ENCODE data around the gene ADAMTS13.

Gene ADAMTS13

DNA sequence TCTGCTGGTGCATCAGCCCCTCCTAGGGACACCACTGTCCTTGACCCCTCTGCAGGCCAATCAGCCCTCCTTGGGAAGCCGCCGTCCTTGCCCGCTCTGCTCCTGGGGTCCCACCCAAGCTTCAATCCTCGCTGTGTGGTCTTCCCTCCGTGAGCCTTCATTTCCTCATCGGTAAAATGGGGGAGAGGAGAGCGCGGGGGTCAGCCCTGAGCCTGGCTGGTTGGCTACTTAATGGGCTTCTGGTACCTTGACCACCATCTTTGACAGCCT lies 69.4 kb downstream of the ADAMTS13 start:
- Histone ChIP-seq H3K9ac (no peak overlapping the region), H3K4me1 (ENCODE audit: low read depth, poor library complexity, severe bottlenecking) (no peaks in the 10 kb centered on the region), H3K36me3 (ENCODE audit: insufficient read depth) (no peaks in the 10 kb centered on the region), H4K20me1 (ENCODE audit: insufficient read depth) (no peaks in the 10 kb centered on the region), H3K79me2 (ENCODE audit: insufficient read depth, low read depth) (no peaks in the 10 kb centered on the region), H3K27me3 (ENCODE audit: insufficient read depth, low read depth) (peaks cover 61% of the 10 kb centered on the region), H3K27ac (no peak overlapping the region), H2AFZ (ENCODE audit: low read depth) (no peak overlapping the region), H3K4me2 (no peak overlapping the region), H3K4me3 (IDR thresholded peaks at IDR 0.05; ENCODE audit: insufficient read depth, low read depth, low read length) (no peak overlapping the region)
- TF ChIP-seq, protein P1, sequence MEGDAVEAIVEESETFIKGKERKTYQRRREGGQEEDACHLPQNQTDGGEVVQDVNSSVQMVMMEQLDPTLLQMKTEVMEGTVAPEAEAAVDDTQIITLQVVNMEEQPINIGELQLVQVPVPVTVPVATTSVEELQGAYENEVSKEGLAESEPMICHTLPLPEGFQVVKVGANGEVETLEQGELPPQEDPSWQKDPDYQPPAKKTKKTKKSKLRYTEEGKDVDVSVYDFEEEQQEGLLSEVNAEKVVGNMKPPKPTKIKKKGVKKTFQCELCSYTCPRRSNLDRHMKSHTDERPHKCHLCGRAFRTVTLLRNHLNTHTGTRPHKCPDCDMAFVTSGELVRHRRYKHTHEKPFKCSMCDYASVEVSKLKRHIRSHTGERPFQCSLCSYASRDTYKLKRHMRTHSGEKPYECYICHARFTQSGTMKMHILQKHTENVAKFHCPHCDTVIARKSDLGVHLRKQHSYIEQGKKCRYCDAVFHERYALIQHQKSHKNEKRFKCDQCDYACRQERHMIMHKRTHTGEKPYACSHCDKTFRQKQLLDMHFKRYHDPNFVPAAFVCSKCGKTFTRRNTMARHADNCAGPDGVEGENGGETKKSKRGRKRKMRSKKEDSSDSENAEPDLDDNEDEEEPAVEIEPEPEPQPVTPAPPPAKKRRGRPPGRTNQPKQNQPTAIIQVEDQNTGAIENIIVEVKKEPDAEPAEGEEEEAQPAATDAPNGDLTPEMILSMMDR (conservative IDR thresholded peaks at IDR 0.05; ENCODE audit: low read depth, low read length): no peak

DNA sequence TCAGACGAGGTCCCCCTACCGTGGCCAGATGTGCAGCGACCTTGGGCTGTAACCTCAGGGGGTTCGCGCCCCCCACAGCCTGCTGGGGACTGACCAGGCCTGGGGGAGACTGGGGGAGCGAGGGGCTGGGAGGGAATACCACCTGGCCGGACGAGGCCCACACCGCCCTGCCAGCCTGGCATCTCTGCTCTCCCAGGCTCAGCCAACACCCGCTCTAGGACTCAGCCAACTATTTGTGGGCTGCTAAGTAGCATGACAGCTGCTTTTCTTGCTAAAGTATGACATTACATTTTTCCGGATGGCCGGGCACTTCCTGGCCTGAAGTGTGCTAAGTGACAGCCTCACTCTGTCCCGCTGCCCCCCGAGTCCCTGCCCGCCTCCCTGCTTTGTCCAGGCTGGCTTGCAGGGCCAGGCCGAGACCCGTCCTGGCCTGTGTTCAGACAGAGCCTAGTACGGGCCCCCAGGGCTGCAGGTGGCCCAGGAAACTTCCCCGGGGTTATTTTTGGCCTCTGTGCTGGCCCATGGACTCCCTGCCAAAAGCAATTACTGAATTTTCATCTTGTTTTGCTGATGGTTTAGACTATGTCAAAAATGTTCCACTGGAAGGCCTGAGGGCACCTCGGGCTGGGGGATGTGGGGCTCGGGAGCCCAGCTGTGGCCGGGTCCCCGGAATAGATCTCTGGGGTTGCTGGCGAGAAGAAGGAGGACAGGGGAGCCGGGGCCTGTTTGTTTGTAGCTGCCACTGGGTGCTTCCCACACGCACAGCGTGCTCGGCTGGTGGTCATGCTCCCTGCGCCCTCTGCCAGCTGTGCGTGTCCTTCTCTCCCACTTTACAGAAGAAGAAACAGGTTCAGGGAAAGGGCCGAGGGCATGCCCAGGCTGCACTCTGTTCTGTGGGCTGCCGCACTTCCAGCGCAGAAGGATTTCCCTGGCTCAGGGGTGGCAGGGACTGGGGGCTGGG lies 70.2 kb downstream of the ADAMTS13 start:
- H3K9ac ChIP-seq: no peak overlapping the region
- peaks cover 67% of the 10 kb centered on the region for H3K27me3 ChIP-seq (ENCODE audit: insufficient read depth, low read depth)
- H3K27ac ChIP-seq: no peak overlapping the region

DNA sequence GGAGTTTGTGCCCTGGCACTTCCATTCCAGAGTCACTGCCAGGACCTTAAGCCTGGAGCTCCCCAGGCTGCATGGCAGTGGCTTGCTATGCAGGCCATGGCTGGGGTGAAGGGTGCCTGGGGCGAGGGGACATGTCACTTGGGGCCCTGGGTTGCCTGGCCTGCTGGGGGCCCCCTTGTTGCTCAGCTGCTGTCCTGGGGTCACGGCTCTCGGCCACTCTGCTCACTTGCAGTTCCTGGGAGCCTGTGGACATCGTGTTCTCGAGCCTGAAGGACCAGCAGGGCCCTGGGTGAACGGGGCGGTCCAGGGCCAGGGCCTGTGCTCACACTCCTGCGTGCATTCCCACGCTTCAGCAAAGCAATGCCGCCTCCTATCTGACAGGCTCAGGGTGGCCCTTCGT lies 71.3 kb downstream of the ADAMTS13 start:
- TF ChIP-seq, protein P1 (conservative IDR thresholded peaks at IDR 0.05; ENCODE audit: low read depth, low read length): no peak
- no peak overlapping the region for H3K9ac ChIP-seq
- H3K27ac ChIP-seq: no peak overlapping the region
- H4K20me1 ChIP-seq (ENCODE audit: insufficient read depth): no peaks in the 10 kb centered on the region
- H3K4me1 ChIP-seq (ENCODE audit: low read depth, poor library complexity, severe bottlenecking): no peaks in the 10 kb centered on the region
- peaks cover 71% of the 10 kb centered on the region for H3K27me3 ChIP-seq (ENCODE audit: insufficient read depth, low read depth)
- no peak overlapping the region for H3K4me3 ChIP-seq (IDR thresholded peaks at IDR 0.05; ENCODE audit: insufficient read depth, low read depth, low read length)
- H3K36me3 ChIP-seq (ENCODE audit: insufficient read depth): no peaks in the 10 kb centered on the region
- H3K79me2 ChIP-seq (ENCODE audit: insufficient read depth, low read depth): no peaks in the 10 kb centered on the region
- no peak overlapping the region for H3K4me2 ChIP-seq
- no peak overlapping the region for H2AFZ ChIP-seq (ENCODE audit: low read depth)

More for the DNA sequence above, 70.2 kb downstream of the ADAMTS13 start:
- Histone ChIP-seq H3K36me3 (ENCODE audit: insufficient read depth) (no peaks in the 10 kb centered on the region), H3K4me1 (ENCODE audit: low read depth, poor library complexity, severe bottlenecking) (no peaks in the 10 kb centered on the region), H3K4me3 (IDR thresholded peaks at IDR 0.05; ENCODE audit: insufficient read depth, low read depth, low read length) (no peak overlapping the region), H4K20me1 (ENCODE audit: insufficient read depth) (no peaks in the 10 kb centered on the region), H3K79me2 (ENCODE audit: insufficient read depth, low read depth) (no peaks in the 10 kb centered on the region), H3K4me2 (no peak overlapping the region), H2AFZ (ENCODE audit: low read depth) (no peak overlapping the region)
- TF ChIP-seq, protein P1 (conservative IDR thresholded peaks at IDR 0.05; ENCODE audit: low read depth, low read length): no peak

DNA sequence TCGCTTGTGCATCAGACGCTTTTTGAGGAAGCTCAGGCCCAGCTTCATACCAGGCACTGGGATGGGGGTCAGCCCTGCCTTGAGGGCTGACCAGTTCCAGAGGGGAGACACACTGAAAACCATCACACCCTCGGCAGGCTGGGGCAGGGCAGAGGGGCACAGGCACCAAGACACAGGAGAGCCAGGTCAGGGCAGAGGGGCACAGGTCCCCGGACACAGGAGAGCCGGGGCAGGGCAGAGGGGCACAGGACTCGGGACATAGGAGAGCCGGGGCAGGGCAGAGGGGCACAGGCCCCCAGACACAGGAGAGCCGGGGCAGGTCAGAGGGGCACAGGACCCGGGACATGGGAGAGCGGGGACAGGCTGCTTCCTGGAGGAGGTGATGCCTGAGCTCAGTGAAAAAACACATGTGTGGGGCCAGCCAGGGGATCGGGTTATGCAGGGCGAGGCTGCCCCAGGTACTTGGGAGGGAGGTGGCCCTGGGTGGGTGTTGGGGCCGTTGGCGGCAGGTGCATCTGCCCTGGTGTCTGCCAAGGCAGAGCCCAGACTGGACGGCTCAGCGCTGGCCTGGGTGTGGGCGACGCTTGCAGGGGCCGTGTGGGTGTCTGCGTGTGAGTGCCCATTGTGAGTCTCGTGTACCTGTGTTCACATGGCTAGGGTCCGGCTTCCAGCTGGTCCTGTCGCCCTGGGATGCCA lies 71.8 kb downstream of the ADAMTS13 start:
- H3K4me3 ChIP-seq (IDR thresholded peaks at IDR 0.05; ENCODE audit: insufficient read depth, low read depth, low read length): no peak overlapping the region
- H3K27ac ChIP-seq: no peak overlapping the region
- H3K36me3 ChIP-seq (ENCODE audit: insufficient read depth): no peaks in the 10 kb centered on the region
- no peaks in the 10 kb centered on the region for H3K79me2 ChIP-seq (ENCODE audit: insufficient read depth, low read depth)
- no peak overlapping the region for H3K9ac ChIP-seq
- H2AFZ ChIP-seq (ENCODE audit: low read depth): no peak overlapping the region
- H3K4me1 ChIP-seq (ENCODE audit: low read depth, poor library complexity, severe bottlenecking): no peaks in the 10 kb centered on the region
- H4K20me1 ChIP-seq (ENCODE audit: insufficient read depth): no peaks in the 10 kb centered on the region
- TF ChIP-seq, protein P1 (conservative IDR thresholded peaks at IDR 0.05; ENCODE audit: low read depth, low read length): no peak
- H3K27me3 ChIP-seq (ENCODE audit: insufficient read depth, low read depth): peaks cover 72% of the 10 kb centered on the region
- no peak overlapping the region for H3K4me2 ChIP-seq
